Colonic mucosa (tissue), 4 donors: ENCODE measurements around the gene SLC4A11. TPM values are rescaled to one million over a fixed set of nuclear protein-coding genes. Genes with fewer than 3 reads are reported as not detected.

Source experiments
- DNase-seq: peaks from one replicate; pipeline ENCODE4 v3.0.0-alpha.2; 2020
- H3K27ac ChIP-seq: fragments of 200-600 bp; one replicate; pipeline ENCODE4 v1.8.0; 2021
- H3K27me3 ChIP-seq: fragments of 200-600 bp; one replicate; pipeline ENCODE4 v1.8.0; 2021
- H3K36me3 ChIP-seq: fragments of 200-600 bp; one replicate; pipeline ENCODE4 v1.8.0; 2021
- H3K4me1 ChIP-seq: fragments of 200-600 bp; one replicate; pipeline ENCODE4 v1.8.0; 2021; ENCODE audit warnings: mild to moderate bottlenecking
- H3K4me3 ChIP-seq: fragments of 200-600 bp; one replicate; pipeline ENCODE4 v1.8.0; 2021
- H3K9ac ChIP-seq, 2 donors: one replicate each; pipeline ENCODE4 v1.7.0; 2013; ENCODE audit warnings: control low read depth in 2 of 2, low read depth in 2 of 2, low read length in 2 of 2
- H3K9me3 ChIP-seq: fragments of 200-600 bp; one replicate; pipeline ENCODE4 v1.8.0; 2021
- CTCF ChIP-seq: fragments of 200-600 bp; IDR thresholded peaks from one replicate; pipeline ENCODE4 v1.8.0; 2022; ENCODE audit warnings: antibody characterized with exemption, mild to moderate bottlenecking
- intact Hi-C: fragments of 100-400 bp; cut with DNase I; formaldehyde crosslinking; loops from one replicate; pipeline ENCODE4 v1.14.1; 2022
- total RNA-seq, 2 donors: library from RNA; stranded (reverse); fragmentation: NEBNext Ultra II Directional in 1 of 2; extraction: Animal tissue kit (Norgen Biotek cat#: 25700) in 1 of 2; gene quantifications; one replicate each; pipeline ENCODE4 v1.2.1, GENCODE V29; 2021
- donor health status: healthy.
- donor health status: DM: no; HTN: no; CAD: no.
- donor health status: DM: no; HTN: no; CAD: no.

Gene SLC4A11
- 1 to 10 TPM; 1.2 to 2.6 TPM for total RNA-seq

- no peak for TF ChIP-seq CTCF
- Histone ChIP-seq H3K36me3 (no peaks in the 10 kb centered on the region), H3K27me3 (peaks cover 45% of the 10 kb centered on the region), H3K27ac (no peak within 1 kb of the TSS), H3K4me1 (no peaks in the 10 kb centered on the region), H3K9ac (peak within 1 kb of the TSS; percentile 40 to 56), H3K9me3 (no peaks in the 10 kb centered on the region), H3K4me3 (peak within 1 kb of the TSS; percentile 64)
- intact Hi-C loops = no loop called here
- DNase-seq = peak; percentile 85
Observed at GRCh38 chr20:3239026-3239866, at the start of gene SLC4A11. TSS of gene SLC4A11 (minus strand) at chr20:3239190. CDS start at chr20:3239137, 53 bp downstream.

DNA sequence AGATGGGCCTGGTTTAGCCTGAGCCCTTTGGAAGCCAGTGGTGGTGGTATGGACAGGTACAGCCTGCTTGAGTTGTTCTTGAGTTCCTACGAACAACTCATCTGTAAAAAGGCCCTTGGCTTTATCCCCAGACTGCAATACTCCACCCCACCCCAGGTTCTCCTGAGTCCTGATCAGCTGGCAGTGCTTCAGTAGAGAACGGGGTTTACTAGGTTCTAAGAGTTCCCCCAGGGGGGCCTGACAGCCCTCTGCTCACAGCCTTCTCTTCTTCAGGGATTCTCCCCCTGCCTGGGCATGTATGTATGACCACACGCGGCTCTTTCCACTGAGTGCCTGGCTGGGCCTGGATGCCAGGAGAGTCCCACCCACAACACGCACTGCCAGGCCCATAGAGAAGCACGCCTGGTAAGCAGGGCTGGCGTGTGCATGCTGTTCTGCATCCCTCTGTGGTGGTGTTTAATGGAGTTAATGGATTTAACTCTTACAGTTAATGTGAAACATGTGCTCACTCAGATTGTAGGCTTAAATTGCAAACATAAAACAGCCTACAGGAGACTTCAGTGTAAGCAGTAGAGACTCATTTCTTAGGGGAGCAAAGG, 44.3 kb upstream of the SLC4A11 start:
- DNase-seq = no peak
- H3K27ac ChIP-seq = no peak overlapping the region
- intact Hi-C loops = no loop called here
- H3K9me3 ChIP-seq = no peaks in the 10 kb centered on the region
- H3K36me3 ChIP-seq = no peaks in the 10 kb centered on the region
- no peak overlapping the region for H3K9ac ChIP-seq
- H3K27me3 ChIP-seq = no peaks in the 10 kb centered on the region
- no peaks in the 10 kb centered on the region for H3K4me1 ChIP-seq
- no peak for TF ChIP-seq CTCF
- H3K4me3 ChIP-seq = no peak overlapping the region

DNA sequence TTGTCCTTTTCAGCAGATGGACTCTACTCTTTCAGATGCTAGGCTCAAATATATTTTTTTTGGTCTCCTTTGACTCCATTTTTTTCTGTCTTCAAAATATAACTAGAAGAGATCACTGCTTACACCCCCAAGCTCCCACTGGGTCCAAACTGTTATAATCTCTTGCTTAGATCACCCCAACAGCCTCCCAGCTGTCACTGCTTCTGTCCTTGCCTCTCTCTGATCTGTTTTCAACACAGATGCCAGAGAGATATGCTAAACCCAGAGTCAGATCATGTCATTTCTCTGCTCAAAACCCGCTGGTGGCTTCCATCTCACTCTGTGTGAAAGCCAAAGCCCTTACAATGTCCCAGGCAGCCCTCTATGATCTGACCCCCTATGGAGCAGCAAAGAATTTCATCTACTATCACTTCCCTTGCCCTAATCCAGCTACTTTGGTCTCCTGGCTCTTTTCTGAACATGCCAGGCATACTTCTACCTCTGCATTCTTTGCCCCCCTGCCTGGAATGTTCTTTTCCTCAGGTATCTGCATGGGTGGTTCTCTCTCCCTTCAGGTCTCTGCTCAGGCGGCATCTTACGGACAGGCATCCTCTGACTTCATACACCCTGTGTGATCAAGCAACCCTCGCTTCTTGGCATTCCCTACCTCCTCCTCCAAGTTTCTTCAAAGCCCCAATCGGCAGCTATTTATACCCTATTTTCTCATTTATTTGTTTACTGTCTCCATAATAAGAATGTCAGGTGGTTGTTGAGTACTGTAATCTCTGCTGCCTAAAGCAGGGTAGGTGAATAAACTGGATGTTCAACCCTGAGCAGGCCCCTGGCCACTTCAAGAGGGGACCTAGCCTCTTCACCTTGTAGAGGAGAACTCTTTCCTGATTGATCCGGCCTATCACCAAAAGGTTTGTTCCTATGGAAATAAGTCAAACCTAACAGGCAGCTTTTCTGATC, 43.6 kb upstream of the SLC4A11 start:
- intact Hi-C loops = no loop called here
- no peak for TF ChIP-seq CTCF
- Histone ChIP-seq H3K27ac (no peak overlapping the region), H3K27me3 (no peaks in the 10 kb centered on the region), H3K36me3 (no peaks in the 10 kb centered on the region), H3K9me3 (no peaks in the 10 kb centered on the region), H3K4me1 (no peaks in the 10 kb centered on the region), H3K9ac (no peak overlapping the region), H3K4me3 (no peak overlapping the region)
- DNase-seq = no peak

DNA sequence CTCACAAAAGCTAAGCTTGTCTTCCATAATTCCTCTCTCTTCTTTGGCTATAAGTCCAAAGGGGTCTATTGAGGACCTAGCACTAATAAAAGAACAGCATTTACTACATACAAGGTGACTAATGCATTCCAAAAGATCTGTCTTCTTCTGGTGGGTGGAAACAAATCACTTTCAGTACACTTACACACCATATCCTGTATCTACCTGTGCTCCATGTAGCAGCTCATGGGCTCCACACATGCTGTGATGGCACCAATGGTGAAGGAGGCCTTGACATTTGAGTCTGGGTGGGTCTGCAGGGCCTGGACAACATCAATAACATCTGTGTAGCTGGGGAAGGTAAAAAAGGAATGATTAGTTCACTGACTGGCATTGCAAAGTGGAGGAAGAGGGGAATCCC, 42.4 kb upstream of the SLC4A11 start:
- H3K9me3 ChIP-seq = no peaks in the 10 kb centered on the region
- H3K9ac ChIP-seq = no peak overlapping the region
- H3K4me3 ChIP-seq = no peak overlapping the region
- H3K27ac ChIP-seq = no peak overlapping the region
- TF ChIP-seq CTCF = no peak
- H3K27me3 ChIP-seq = no peaks in the 10 kb centered on the region
- no peaks in the 10 kb centered on the region for H3K36me3 ChIP-seq
- intact Hi-C loops = no loop called here
- H3K4me1 ChIP-seq = no peaks in the 10 kb centered on the region
- DNase-seq = no peak

GRCh38 chr20:3279761-3280160, 40.8 kb upstream of the SLC4A11 start:
- Histone ChIP-seq H3K27me3 (no peaks in the 10 kb centered on the region), H3K27ac (no peak overlapping the region), H3K4me1 (no peaks in the 10 kb centered on the region), H3K9ac (no peak overlapping the region), H3K36me3 (no peaks in the 10 kb centered on the region), H3K9me3 (no peaks in the 10 kb centered on the region), H3K4me3 (no peak overlapping the region)
- TF ChIP-seq CTCF = no peak
- no peak for DNase-seq
- intact Hi-C loops = no loop called here
